ENCODE measurements around the gene PIAS2.
"Not testable (repeated sequence)": the region's sequence is repeated elsewhere in the genome, so short reads cannot be mapped to it uniquely, and the experiment has no call there.

PIAS2 gene, protein sequence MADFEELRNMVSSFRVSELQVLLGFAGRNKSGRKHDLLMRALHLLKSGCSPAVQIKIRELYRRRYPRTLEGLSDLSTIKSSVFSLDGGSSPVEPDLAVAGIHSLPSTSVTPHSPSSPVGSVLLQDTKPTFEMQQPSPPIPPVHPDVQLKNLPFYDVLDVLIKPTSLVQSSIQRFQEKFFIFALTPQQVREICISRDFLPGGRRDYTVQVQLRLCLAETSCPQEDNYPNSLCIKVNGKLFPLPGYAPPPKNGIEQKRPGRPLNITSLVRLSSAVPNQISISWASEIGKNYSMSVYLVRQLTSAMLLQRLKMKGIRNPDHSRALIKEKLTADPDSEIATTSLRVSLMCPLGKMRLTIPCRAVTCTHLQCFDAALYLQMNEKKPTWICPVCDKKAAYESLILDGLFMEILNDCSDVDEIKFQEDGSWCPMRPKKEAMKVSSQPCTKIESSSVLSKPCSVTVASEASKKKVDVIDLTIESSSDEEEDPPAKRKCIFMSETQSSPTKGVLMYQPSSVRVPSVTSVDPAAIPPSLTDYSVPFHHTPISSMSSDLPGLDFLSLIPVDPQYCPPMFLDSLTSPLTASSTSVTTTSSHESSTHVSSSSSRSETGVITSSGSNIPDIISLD

DNA sequence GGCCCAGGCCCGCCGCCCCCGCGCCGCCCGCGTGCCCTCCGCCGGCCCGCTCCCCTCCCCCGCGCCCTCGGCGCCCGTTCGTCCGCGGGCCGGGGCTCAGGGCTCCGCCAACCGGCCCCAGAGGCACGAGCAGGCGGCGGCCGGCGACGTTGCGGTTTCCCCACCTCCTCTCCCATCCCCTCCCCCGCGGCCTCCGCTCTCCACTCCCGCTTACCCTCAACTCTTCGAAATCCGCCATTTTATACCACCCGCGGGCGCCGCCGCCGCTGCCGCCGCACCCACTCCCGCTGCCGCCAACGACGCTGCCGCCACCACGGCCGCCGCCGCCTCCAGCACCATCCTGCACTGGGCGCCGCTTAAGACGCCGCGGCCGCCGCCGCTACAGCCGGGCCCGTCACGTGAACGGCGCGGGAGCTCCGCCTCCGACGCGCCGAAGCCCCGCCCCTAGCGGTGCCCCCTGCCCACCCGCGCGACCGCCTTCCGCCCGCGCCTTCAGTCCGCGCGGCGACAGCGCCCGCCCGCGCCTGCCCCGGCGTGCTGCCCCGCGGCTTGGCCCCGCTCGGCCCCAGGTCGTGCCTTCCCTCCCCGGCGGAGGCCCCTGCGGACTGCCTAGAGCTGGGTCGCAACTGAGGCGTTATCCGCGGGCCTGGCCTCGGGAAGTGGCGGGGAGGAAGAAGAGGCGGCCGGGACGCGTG lies at the start of gene PIAS2, which contains the start of gene KATNAL2:
TSS of gene PIAS2 (minus strand) at position 400 of the 695 bp plus-strand sequence. CDS start at position 238, 162 bp downstream.
TSS of gene KATNAL2 (plus strand) at position 495 of the 695 bp plus-strand sequence. CDS start 29,271 bp downstream, outside the sequence.
- peak; percentile 89 for DNase-seq (ENCODE audit: low spot score)

- DNase-seq (ENCODE audit: low spot score): not testable (repeated sequence)
These were observed 49.0 kb upstream of the PIAS2 start for GRCh38 chr18:46966266-46966665.

- DNase-seq (ENCODE audit: low spot score): not testable (repeated sequence)
These were observed 47.4 kb upstream of the PIAS2 start for GRCh38 chr18:46964579-46965293.

- DNase-seq (ENCODE audit: low spot score): not testable (repeated sequence)
These were observed 46.6 kb upstream of the PIAS2 start for GRCh38 chr18:46963656-46964578.

- DNase-seq (ENCODE audit: low spot score): no peak
These were observed 40.9 kb upstream of the PIAS2 start for GRCh38 chr18:46958209-46958608.

DNA sequence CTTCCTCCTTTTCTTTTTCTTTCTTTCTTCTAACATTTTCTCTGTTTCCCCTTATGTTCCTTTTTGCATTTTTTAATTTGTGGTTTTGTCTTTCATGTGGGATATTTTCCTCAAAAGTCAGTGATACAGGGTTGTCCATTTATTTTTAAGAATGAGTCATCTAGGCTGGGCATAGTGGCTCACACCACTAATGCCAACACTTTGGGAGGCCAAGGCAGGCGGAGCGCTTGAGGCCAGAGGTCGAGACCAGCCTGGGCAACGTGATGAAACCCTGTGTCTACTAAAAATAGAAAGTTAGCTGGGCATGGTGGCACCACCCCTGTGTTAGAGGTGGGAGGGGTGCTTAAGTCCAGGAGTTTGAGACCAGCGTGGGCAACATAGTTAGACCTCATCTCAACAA lies 35.9 kb upstream of the PIAS2 start:
- DNase-seq (ENCODE audit: low spot score): no peak

DNA sequence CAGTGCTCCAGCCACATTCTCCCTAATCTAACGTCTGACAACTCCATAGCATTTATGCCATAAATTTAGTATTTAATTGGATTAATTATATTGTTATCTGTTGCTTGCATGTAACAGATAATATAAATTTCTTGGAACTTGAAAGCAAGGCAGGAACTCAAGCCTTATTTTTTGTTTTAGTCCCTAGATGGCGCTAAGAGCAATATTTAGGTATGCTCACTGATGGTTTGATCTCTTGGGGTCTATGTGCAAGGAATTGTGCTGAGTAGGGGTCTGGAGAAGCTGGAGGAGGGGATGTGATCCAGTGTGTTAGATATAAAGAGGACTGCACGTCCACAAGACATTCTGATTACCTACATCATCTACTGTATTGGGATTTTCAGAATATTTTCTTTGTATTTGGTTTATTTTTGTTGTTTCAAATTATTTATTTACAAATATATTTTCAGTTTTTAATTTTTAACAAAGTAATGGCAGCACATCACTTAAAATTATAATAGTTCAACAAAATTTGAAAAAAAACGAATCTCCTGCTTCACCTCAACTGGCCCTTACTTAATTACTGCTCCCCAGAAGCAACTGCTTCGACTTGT lies 32.9 kb upstream of the PIAS2 start:
- peak; percentile 34 for DNase-seq (ENCODE audit: low spot score)

- DNase-seq (ENCODE audit: low spot score): peak; percentile 89
These were observed 29.5 kb upstream of the PIAS2 start for GRCh38 chr18:46946656-46947282.

GRCh38 chr18:46942646-46943045 lies 25.3 kb upstream of the PIAS2 start:
- DNase-seq (ENCODE audit: low spot score): no peak

DNA sequence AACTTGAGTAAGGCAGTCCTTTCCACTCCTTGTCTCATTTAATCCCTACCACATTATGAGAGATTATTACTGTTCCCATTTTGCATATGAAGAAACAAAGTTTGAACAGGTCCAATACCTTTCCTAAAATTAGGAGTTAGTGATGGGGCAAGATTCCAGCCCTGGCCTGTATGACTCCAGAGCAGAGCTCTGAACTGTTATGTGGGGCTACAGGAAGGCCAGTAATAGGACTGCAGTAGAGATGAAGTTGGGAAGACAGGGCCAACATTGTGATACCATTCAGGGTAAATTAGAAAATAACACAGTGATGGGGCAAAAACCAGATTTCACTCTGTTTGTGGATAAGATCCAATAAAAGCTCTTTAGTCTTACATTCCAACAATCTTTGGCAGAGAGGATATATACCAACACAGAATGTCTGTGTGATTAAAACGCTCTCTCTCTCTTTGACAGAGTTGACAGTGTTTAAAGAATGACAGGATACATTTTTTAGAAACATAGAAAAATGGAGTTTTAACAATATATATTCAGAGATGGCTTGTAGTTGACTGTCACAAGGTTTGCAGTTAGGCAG lies 22.8 kb upstream of the PIAS2 start:
- no peak for DNase-seq (ENCODE audit: low spot score)

- no peak for DNase-seq (ENCODE audit: low spot score)
These were observed 22.1 kb upstream of the PIAS2 start for GRCh38 chr18:46939337-46939963.

GRCh38 chr18:46920653-46921052 lies 3.3 kb upstream of the PIAS2 start:
- no peak for DNase-seq (ENCODE audit: low spot score)

DNA sequence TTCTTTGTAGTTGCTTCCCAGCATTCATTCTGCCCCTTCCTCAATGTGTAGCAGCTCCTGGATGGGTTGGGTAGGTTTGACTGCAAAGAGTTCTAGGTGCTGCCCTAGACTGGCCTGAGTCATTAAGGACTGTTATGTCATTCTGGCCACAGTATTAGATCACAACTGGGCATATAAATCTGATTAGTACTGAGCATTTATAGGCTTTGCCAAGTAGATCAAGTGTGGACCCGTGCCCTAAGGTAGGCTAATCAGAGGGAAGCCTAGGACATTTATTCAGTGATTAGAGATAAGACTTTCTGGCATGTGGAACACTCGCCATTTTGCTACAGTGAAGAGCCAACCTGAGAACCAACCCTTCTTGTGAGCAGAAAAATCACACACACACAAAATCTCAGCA lies 2.8 kb upstream of the PIAS2 start:
- no peak for DNase-seq (ENCODE audit: low spot score)

DNA sequence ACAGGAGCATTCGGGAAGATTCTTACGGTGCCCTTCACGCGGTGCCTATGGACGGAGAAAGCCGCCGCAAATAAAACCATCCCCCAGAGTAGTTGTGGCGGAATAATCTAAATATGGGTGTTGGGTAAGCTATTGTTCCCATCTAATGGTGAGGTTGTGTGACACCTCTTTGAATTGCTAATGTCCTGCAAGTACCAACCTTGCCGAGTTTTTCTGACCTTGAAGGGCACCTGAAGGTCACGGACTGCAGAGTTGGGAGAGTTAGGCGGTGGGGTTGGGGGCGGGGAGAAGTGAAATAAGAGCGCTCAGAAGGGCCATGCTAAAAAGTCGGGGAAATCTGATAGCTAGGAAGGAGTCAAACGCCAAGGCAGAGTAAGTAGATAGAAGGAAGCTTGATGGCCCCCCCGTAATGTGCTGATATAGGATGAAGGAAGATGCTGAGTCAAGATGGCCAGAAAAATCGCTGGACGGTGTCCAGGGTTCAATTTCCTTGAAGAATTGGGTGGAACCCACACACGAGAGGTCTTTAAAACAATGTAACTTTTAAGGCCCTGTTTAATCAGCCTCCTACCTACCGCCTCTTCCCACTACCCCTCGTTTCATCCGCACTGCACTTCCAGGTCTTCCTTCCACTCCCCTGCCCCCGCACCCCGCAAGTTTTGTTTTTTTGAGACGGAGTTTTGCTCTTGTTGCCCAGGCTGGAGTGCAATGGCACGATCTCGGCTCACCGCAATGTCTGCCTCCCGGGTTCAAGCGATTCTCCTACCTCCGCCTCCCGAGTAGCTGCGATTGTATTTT lies 695 bp upstream of the PIAS2 start:
- DNase-seq (ENCODE audit: low spot score): no peak

- DNase-seq (ENCODE audit: low spot score): no peak
These were observed 678 bp downstream of the PIAS2 start for GRCh38 chr18:46916551-46917107.

- DNase-seq (ENCODE audit: low spot score): no peak
These were observed 1.3 kb downstream of the PIAS2 start for GRCh38 chr18:46915800-46916550.

DNA sequence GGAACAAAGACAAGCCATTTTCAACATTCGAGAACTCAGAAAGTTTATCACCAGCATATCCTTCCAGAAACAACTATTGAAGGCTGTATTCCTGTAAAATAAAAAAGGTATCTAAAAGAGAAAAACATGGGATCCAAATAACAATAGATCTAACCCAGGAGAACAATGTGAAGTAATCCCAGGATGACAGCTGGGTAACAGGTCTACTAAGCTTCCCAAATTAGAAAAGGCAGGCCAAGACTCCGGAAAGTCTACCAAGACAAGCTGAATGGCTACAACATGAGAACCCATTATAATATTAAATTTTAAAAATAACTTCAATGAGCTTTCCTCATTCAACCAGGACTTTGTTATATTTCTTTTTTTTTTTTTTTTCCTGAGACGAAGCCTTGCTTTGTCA lies 6.5 kb downstream of the PIAS2 start:
- DNase-seq (ENCODE audit: low spot score): no peak

All from germinal center (tissue), 1 donor.